HL-60 (cell line): ENCODE data around the gene FTO.

Experiments
- GABPA ChIP-seq: IDR thresholded peaks from 2 replicates; pipeline ENCODE4 v1.6.1; 2012; ENCODE audit warnings: low read depth
- POLR2AphosphoS5 ChIP-seq: IDR thresholded peaks from 2 replicates; pipeline ENCODE4 v1.6.1; 2012; ENCODE audit warnings: low read depth
- SPI1 ChIP-seq: IDR thresholded peaks from 2 replicates; pipeline ENCODE4 v1.6.1; 2012; ENCODE audit warnings: low read depth, mild to moderate bottlenecking, borderline replicate concordance
- TF ChIP-seq, protein P1 (sequence below): IDR thresholded peaks from one replicate; pipeline ENCODE4 v1.5.1; 2011; ENCODE audit warnings: low read length, control low read depth, inconsistent platforms; ENCODE audit not compliant: insufficient read depth
- TF ChIP-seq, protein P2 (sequence below): IDR thresholded peaks from 2 replicates; pipeline ENCODE4 v1.6.1; 2012; ENCODE audit warnings: low read depth; ENCODE audit not compliant: insufficient replicate concordance

DNA sequence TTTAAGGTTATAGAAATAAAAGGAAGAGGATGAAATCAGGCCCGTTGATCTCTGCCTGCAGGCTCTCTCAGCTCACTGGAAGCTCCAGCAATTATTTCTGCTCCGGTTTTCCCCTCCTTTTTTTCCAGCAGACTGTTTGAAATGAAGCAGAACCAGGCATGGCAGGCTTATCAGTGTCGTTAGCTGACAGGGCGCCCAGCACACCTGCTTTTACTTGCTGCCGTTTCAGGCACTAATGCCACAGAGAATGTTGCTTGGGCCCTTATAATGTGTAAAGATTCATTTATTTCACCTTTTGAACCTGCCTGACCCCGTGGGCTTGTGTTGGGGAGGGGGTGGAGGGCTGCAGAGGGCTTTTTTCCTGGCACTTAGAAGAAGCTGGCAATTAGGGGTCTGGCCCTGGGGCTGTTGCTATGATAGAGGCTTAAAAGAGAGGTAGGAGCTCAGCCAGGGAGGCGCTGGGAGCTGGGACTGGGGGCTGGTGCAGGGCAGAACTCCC, 474.6 kb downstream of the FTO start:
- TF ChIP-seq, protein P1, sequence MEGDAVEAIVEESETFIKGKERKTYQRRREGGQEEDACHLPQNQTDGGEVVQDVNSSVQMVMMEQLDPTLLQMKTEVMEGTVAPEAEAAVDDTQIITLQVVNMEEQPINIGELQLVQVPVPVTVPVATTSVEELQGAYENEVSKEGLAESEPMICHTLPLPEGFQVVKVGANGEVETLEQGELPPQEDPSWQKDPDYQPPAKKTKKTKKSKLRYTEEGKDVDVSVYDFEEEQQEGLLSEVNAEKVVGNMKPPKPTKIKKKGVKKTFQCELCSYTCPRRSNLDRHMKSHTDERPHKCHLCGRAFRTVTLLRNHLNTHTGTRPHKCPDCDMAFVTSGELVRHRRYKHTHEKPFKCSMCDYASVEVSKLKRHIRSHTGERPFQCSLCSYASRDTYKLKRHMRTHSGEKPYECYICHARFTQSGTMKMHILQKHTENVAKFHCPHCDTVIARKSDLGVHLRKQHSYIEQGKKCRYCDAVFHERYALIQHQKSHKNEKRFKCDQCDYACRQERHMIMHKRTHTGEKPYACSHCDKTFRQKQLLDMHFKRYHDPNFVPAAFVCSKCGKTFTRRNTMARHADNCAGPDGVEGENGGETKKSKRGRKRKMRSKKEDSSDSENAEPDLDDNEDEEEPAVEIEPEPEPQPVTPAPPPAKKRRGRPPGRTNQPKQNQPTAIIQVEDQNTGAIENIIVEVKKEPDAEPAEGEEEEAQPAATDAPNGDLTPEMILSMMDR: no peak
- TF ChIP-seq, protein P2, sequence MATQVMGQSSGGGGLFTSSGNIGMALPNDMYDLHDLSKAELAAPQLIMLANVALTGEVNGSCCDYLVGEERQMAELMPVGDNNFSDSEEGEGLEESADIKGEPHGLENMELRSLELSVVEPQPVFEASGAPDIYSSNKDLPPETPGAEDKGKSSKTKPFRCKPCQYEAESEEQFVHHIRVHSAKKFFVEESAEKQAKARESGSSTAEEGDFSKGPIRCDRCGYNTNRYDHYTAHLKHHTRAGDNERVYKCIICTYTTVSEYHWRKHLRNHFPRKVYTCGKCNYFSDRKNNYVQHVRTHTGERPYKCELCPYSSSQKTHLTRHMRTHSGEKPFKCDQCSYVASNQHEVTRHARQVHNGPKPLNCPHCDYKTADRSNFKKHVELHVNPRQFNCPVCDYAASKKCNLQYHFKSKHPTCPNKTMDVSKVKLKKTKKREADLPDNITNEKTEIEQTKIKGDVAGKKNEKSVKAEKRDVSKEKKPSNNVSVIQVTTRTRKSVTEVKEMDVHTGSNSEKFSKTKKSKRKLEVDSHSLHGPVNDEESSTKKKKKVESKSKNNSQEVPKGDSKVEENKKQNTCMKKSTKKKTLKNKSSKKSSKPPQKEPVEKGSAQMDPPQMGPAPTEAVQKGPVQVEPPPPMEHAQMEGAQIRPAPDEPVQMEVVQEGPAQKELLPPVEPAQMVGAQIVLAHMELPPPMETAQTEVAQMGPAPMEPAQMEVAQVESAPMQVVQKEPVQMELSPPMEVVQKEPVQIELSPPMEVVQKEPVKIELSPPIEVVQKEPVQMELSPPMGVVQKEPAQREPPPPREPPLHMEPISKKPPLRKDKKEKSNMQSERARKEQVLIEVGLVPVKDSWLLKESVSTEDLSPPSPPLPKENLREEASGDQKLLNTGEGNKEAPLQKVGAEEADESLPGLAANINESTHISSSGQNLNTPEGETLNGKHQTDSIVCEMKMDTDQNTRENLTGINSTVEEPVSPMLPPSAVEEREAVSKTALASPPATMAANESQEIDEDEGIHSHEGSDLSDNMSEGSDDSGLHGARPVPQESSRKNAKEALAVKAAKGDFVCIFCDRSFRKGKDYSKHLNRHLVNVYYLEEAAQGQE: no peak
- no peak for TF ChIP-seq POLR2AphosphoS5
- no peak for TF ChIP-seq GABPA
- TF ChIP-seq SPI1: no peak
